GF-D8 (cell line): Measurements from ENCODE around the gene SHB.

ENCODE experiments used
- DNase-seq: peaks from one replicate; lab custom pipeline; 2025; lab: John Stamatoyannopoulos, UW

The SHB gene

GRCh38 chr9:37929441-37929895, 139.6 kb downstream of the SHB start:
- DNase-seq, result no peak

GRCh38 chr9:37928552-37929430, 140.2 kb downstream of the SHB start:
- no peak for DNase-seq

DNA sequence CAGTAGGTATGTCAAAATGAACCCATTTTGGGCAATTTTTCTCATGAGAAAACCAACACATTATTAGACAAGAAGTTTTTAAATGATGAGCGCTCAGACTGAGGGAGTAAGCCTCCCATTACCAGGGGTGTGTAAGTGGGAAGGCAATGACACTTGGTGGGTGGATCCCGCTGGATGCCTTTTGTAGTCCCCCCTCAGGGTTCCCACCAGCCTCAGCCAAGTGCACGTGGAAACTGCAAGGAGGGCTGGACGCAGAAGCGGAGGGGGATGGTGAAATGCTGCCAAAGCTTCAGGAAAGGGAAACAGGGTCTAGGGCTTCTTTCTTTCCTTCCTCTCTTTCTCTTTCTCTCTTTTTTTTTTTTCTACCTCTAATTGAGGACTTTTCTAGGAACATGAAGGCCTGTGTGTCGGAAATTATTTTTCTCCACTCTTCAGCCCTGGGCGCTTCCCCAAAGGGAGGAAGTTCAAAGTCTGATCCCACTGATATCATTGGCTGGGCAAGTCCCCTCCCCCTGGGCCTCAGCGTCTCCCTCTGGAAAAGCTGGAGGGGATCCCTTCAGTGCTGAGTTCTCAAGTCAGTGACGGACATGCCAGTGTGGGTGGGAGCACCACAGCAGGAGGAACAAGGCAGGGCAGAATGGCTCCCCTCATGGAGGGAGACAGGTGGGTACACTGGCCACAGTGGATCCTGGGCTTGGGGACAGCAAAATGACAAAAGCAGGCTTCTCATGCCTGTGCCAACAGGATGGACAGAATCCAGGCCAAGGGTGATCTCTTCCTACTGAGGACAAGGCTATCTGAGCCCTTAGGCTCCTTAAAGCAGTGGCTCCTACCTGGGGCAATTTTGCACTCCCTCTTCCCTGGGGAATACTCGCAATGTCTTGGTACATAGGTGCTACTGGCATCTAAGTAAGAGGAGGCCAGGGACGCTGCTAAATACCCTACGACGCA, 141.2 kb downstream of the SHB start:
- DNase-seq, result no peak

GRCh38 chr9:37927132-37927531, 141.9 kb downstream of the SHB start:
- no peak for DNase-seq

DNA sequence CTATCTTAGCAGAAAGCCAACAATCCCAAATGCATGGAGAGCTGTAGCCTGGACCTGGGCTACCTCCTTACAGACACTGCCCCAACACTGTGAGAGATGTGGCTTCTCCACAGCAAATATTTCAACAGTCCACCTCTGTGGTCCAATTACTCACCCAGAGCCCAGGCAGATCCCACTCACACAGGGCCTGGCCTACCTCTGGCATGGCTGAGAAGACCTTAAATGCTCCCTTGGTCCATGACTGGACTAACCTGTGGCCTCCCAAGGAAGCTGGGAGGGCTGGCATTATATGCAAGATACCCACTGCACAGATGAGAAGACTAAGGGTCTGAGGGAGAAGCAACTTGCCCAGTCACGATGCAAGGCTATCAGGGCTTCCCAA, 142.3 kb downstream of the SHB start:
- no peak for DNase-seq

- DNase-seq, result no peak
Observed at GRCh38 chr9:37925786-37926736, 143.0 kb downstream of the SHB start.

DNA sequence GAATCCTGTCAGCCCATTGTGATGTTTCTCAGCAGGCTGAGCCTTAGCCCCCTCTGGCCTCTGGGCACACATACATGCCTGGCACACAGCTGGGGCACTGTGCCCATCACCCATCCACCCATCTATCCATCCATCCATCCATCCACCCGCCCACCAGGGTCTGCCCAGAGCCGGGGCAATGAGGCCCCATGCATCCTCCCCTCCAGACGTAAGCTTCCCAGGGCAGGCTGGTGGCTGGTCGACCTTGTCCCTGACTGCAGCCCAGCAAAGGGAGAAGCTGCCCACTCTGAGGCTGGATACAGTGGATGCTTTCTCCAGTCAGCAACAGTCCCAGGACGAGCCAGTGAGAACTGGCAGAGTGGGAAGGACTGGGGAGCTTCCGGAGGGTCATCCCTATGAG, 144.0 kb downstream of the SHB start:
- no peak for DNase-seq

DNA sequence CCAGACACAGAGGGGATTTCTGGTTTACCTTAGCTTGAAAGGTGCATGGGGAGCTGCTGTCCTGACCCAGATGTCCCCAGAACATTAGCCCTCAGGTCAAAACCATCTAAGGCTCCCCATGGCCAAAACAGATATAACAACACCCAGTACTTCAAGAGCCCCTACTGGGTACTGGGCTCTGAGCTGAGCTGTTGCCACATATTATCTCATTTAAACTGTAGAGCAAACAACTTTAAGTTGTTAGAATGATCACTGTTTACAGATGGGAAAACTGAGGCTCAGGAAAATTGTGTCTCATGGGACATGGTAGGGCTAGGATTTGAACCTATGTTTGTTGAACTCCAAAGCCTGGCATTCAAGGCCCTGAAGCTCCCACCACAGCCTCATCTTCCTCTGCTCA, 144.5 kb downstream of the SHB start:
- no peak for DNase-seq

DNA sequence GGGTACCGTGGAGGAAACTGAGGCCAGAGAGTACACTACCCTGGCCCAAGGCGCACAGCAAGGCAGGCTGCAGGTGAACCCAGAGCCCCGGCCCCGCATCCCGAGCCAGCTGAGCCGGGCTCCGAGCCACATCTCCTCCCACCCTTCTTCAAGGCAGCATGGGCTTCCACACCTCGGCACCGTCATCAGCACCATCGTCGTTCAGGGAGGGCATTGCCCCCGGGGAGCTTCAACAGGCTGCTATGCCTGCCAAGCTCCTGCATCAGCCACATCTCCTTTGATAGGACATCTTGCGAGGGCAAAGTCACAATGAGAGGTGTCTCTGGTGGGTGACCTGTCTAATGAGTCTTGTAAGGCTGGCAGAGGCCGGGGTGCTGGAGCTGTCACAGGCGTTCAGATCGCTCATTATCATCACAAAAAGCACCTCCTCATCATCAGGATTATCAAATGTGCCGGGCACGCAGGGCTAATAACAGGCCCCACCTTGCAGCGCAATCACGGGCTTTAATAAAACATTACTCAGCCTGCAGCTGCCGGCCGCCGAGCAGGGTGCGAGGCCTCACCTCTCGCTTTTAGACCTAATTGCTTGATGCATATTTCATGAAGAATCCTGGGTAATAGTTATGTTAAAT, 145.1 kb downstream of the SHB start:
- no peak for DNase-seq

GRCh38 chr9:37923118-37923795, 145.8 kb downstream of the SHB start:
- DNase-seq, result no peak

GRCh38 chr9:37922363-37923117, 146.5 kb downstream of the SHB start:
- no peak for DNase-seq

GRCh38 chr9:37921546-37922300, 147.3 kb downstream of the SHB start:
- DNase-seq, result no peak

GRCh38 chr9:37921168-37921510, 147.9 kb downstream of the SHB start:
- DNase-seq, result no peak

DNA sequence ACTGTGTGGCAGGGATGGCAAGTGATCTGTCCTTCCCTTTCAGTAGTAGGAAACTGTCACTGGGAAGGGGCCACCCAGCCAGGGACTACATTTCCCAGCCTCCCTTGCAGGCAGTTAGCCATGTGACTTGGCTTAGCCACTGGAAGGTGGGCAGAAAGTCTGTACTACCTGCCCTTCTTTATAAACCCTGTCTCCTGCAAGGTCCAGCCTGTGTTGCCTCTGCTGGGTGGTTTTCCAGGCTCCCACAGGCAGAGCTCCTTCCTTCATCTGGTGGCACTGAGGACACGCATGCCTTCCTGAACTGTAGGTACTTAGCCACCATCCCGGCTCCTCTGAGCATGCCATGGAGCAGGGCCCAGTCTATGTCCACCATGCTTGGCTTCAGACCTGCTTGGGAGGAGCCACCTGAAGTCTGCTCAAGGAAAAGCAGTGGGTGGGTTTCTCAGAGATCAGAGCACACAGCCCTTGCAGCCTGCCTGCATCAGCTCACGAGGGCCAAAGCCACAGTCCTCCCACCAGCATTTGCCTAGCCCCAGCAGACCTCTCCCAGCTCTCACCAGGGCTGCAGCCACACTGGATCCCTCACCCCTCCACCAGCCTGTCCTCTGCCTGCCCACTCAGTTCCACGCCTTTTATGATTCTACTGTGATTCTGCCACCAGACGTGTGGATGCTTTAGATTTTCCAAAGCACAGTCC, 148.4 kb downstream of the SHB start:
- no peak for DNase-seq

DNA sequence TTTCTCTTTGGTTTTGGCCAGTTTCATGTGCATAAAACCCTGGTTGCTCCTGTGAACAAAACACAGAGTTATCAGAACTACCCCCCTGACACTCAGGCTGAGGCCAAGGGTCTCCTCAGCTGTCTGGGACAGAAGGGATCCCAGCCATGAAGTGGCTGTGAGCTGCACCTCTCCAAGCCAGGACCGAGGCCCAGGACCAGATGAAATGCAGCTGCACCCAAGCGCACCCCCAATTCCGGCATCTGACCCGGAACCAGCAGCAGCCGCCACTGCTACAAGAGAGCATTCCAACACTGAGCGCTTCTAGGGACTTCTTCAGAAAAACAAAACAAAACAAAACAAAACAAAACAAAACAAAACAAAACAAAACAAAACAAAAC, 149.1 kb downstream of the SHB start:
- no peak for DNase-seq

DNA sequence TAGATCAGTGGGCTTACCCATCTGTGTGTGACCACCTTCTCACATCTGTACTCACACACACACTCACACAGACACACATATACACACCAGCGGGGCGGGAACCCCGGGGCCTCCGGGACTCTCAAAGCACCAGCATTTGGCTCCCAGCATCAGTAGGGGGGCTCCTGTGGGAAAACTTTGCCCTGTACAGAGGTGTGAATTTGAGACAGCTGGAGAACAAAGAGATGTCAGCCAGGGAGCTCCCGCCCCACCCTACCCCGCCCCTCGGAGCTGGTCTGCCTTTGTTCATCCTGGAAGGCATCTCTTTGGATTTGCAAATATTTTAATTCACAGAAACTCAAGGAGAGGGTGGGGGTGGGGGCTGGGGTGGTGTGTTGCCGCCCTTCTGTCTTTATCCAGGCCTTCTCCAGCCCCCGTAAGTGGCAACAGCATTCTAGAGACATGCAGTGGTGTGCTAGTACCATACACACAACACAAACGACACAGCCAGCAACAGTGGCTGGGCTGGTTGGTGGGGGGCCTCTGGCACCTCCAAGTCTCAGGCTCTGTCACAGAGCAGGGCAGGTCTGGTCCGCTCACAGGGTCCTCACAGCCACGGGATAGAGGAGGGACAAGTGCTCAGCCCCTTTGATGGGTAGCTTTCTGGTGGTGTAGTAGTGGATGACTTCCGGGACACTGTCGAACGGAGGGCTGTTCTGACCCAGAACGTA, 149.6 kb downstream of the SHB start:
- DNase-seq, result no peak

DNA sequence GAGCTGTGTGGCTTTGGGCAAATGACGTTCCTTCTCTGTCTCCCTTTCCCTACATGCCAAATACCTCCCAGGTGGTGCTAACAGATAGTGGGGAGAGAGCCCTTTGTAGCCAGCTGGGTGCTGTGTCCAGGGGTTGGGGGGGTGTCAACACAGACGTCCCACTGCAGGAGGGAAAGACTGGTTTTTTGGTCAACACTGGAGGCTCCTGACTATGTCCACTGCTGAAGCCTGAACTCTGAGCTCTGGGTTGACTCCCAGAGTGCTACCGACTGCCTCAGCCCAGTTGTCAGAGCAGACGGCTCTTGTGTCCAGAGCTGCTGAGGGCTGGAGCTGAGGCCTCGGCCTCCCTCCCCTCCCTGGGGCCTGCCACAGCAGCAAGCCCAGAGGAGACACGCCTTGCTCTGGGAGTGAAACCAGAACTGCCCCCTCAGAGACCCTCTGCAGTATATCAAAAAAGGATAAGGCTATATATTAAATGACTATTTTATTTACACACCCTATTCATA, 150.3 kb downstream of the SHB start:
- no peak for DNase-seq
